K562 (cell line): ENCODE data around the gene SLC25A10. TPM values are rescaled to one million over a fixed set of nuclear protein-coding genes. Genes with fewer than 3 reads are reported as not detected.

Experiments
- COPS2 ChIP-seq: fragments of 450-650 bp; conservative IDR thresholded peaks from 2 replicates; pipeline ENCODE4 v1.6.1; 2016; ENCODE audit warnings: mild to moderate bottlenecking, moderate library complexity
- DDX20 ChIP-seq: fragments of 450-650 bp; IDR thresholded peaks from 2 replicates; pipeline ENCODE4 v1.6.1; 2016; ENCODE audit warnings: missing genetic modification characterization, low read depth, mild to moderate bottlenecking, missing compliant biosample characterization, moderate library complexity
- E2F3 ChIP-seq: fragments of 250-450 bp; sonication (Bioruptor Pico); IDR thresholded peaks from 2 replicates; pipeline ENCODE4 v1.4.0; 2020; ENCODE audit warnings: mild to moderate bottlenecking
- GTF3C2 ChIP-seq: IDR thresholded peaks from 3 replicates; pipeline ENCODE4 v1.6.1; 2011; ENCODE audit warnings: borderline replicate concordance, mild to moderate bottlenecking, moderate library complexity; ENCODE audit not compliant: insufficient read length; ENCODE audit errors: extremely low read depth
- HDAC1 ChIP-seq, 2 experiments: fragments of 450-650 bp; IDR thresholded peaks; 2 replicates each; pipeline ENCODE4 v1.6.1; 2016 to 2017; ENCODE audit warnings: inconsistent platforms in 1 of 2, mild to moderate bottlenecking in 1 of 2, moderate library complexity in 1 of 2
- NBN ChIP-seq: fragments of 450-650 bp; IDR thresholded peaks from 2 replicates; pipeline ENCODE4 v1.6.1; 2016; ENCODE audit warnings: low read depth, mild to moderate bottlenecking
- SREBF1 ChIP-seq: fragments of 150-350 bp; IDR thresholded peaks from 2 replicates; pipeline ENCODE4 v1.6.1; 2014; ENCODE audit warnings: antibody characterized with exemption, low read depth, low read length, borderline replicate concordance
- ZBTB2 ChIP-seq: fragments of 450-650 bp; IDR thresholded peaks from 2 replicates; pipeline ENCODE4 v1.6.1; 2016; ENCODE audit warnings: antibody characterized with exemption
- ZBTB26 ChIP-seq: fragments of 450-650 bp; formaldehyde crosslinking; IDR thresholded peaks from 2 replicates; pipeline ENCODE4 v1.4.0; 2022; ENCODE audit warnings: missing genetic modification characterization
- ZNF239 ChIP-seq: fragments of 250-450 bp; sonication (Bioruptor Pico); IDR thresholded peaks from 2 replicates; pipeline ENCODE4 v1.4.0; 2020; ENCODE audit warnings: mild to moderate bottlenecking
- ZNF707 ChIP-seq: fragments of 250-450 bp; sonication (Bioruptor Pico); conservative IDR thresholded peaks from 2 replicates; pipeline ENCODE4 v1.8.0; 2022; ENCODE audit warnings: inconsistent platforms, mild to moderate bottlenecking, moderate library complexity
- polyA plus RNA-seq, 8 experiments: library from polyadenylated mRNA; depleted of rRNA in 4 of 8; stranded (reverse) in 5 of 8; unstranded in 3 of 8; fragments of >200 nt; fragmentation: Nextera tagmentation in 2 of 8; fragmentation: Illumina TruSeq in 1 of 8; extraction: Ambion mirVana in 2 of 8; extraction: Trizol in 1 of 8; gene quantifications; 2 replicates each; pipeline versions ENCODE4 v1.2.1 to v1.2.3, GENCODE V29; 2011 to 2014; ENCODE audit warnings: inconsistent platforms in 1 of 8, missing spikeins in 1 of 8
- total RNA-seq, 7 experiments: library from RNA; depleted of rRNA in 6 of 7; stranded (reverse); fragments of >200 nt in 6 of 7; fragmentation: Illumina TruSeq in 2 of 7; extraction: Trizol in 2 of 7; gene quantifications; 2 replicates each; pipeline versions ENCODE4 v1.2.1 to v1.2.3, GENCODE V29; 2011 to 2021; ENCODE audit warnings: low replicate concordance in 1 of 7

The SLC25A10 gene
- total and polyA plus RNA-seq, 9 of the 15 experiments (the other 6 are each of a cell fraction or from before 2014, with no cell fraction given) = 0.10 to 85.6 (median 34.3) TPM

GRCh38 chr17:81735264-81736102 lies 23.4 kb downstream of the SLC25A10 start (continued):
- TF ChIP-seq ZBTB2 = 0 out of 2 replicates have a peak, but pooled peaks have one; percentile 29
- no peak for TF ChIP-seq ZNF707 (CRISPR knock-in tag)
- TF ChIP-seq ZBTB26 = no peak
- no peak for TF ChIP-seq NBN
- TF ChIP-seq GTF3C2 = no peak
- TF ChIP-seq DDX20 (tag) = no peak
- TF ChIP-seq E2F3 (CRISPR knock-in tag) = no peak
- TF ChIP-seq SREBF1 = no peak
- TF ChIP-seq COPS2 = no peak
- TF ChIP-seq HDAC1 (IDR thresholded peaks at IDR 0.05) = 0 out of 4 replicates have a peak, but pooled peaks of 1 of the 2 experiments have one; percentile 55
- no peak for TF ChIP-seq ZNF239
